GM23338 (cell line): ENCODE measurements around the gene GSAP. TPM values are rescaled to one million over a fixed set of nuclear protein-coding genes. Genes with fewer than 3 reads are reported as not detected.

Experiments
- ATAC-seq: fragments of 200-7000 bp; cut with Tn5 transposase; 3 replicates; pipeline ENCODE4 v1.9.1; 2020
- DNase-seq: peaks from one replicate; pipeline ENCODE4 v3.0.0-alpha.2; 2015; ENCODE audit warnings: low spot score
- H2AFZ ChIP-seq: fragments of 200-600 bp; sonication (generic); 2 replicates; pipeline ENCODE4 v1.8.0; 2016; ENCODE audit warnings: antibody characterized with exemption, mild to moderate bottlenecking, moderate library complexity
- H3F3A ChIP-seq: fragments of 200-600 bp; sonication (generic); replicated peaks from 2 replicates; pipeline ENCODE4 v1.8.0; 2017; ENCODE audit warnings: antibody characterized with exemption, mixed run types, low read depth
- H3K27ac ChIP-seq: fragments of 200-600 bp; sonication (generic); 2 replicates; pipeline ENCODE4 v1.6.1; 2016; ENCODE audit warnings: low read depth
- H3K27me3 ChIP-seq: fragments of 200-600 bp; sonication (generic); 2 replicates; pipeline ENCODE4 v1.8.0; 2016; ENCODE audit warnings: mild to moderate bottlenecking, mixed run types, moderate library complexity; ENCODE audit not compliant: insufficient read depth
- H3K36me3 ChIP-seq: fragments of 200-600 bp; sonication (generic); 2 replicates; pipeline ENCODE4 v1.8.0; 2016; ENCODE audit warnings: mild to moderate bottlenecking; ENCODE audit not compliant: insufficient read depth
- H3K4me1 ChIP-seq: fragments of 200-600 bp; sonication (generic); 2 replicates; pipeline ENCODE4 v1.8.0; 2016; ENCODE audit warnings: mild to moderate bottlenecking, moderate library complexity; ENCODE audit not compliant: insufficient read depth
- H3K4me2 ChIP-seq: fragments of 200-600 bp; sonication (generic); 2 replicates; pipeline ENCODE4 v1.7.1; 2017; ENCODE audit warnings: mixed run types
- H3K4me3 ChIP-seq: fragments of 200-600 bp; sonication (generic); 2 replicates; pipeline ENCODE4 v1.6.1; 2016; ENCODE audit warnings: mixed run types
- H3K79me2 ChIP-seq: fragments of 200-600 bp; sonication (generic); replicated peaks from 2 replicates; pipeline ENCODE4 v1.8.0; 2017; ENCODE audit warnings: mild to moderate bottlenecking; ENCODE audit not compliant: insufficient read depth
- H3K9me2 ChIP-seq: fragments of 200-600 bp; sonication (generic); 2 replicates; pipeline ENCODE4 v1.8.0; 2017; ENCODE audit not compliant: insufficient read depth
- H4K20me1 ChIP-seq: fragments of 200-600 bp; sonication (generic); replicated peaks from 2 replicates; pipeline ENCODE4 v1.8.0; 2017; ENCODE audit warnings: mild to moderate bottlenecking; ENCODE audit not compliant: insufficient read depth
- H3K27ac Mint-ChIP-seq: 2 replicates; pipeline ENCODE4 v1.8.0; 2020; ENCODE audit warnings: inconsistent platforms, mild to moderate bottlenecking, moderate library complexity, mixed read lengths
- H3K27me3 Mint-ChIP-seq: 3 replicates; pipeline ENCODE4 v1.8.0; 2022; ENCODE audit warnings: low read depth, mild to moderate bottlenecking, moderate library complexity, mixed read lengths, inconsistent platforms; ENCODE audit not compliant: insufficient read depth, poor library complexity
- H3K36me3 Mint-ChIP-seq: 3 replicates; pipeline ENCODE4 v1.8.0; 2021; ENCODE audit warnings: low read depth, mild to moderate bottlenecking, inconsistent platforms, moderate library complexity, mixed read lengths
- H3K4me1 Mint-ChIP-seq: 3 replicates; pipeline ENCODE4 v1.8.0; 2020; ENCODE audit warnings: mild to moderate bottlenecking, inconsistent platforms, mixed read lengths
- H3K4me3 Mint-ChIP-seq: 3 replicates; pipeline ENCODE4 v1.8.0; 2021; ENCODE audit warnings: moderate library complexity, mild to moderate bottlenecking, inconsistent platforms, mixed read lengths
- H3K9me3 Mint-ChIP-seq: 3 replicates; pipeline ENCODE4 v1.8.0; 2020; ENCODE audit warnings: moderate library complexity, mild to moderate bottlenecking, inconsistent platforms, mixed read lengths
- CREB1 ChIP-seq: fragments of 250-450 bp; sonication (Bioruptor Pico); IDR thresholded peaks from 2 replicates; pipeline ENCODE4 v1.5.0; 2020; ENCODE audit warnings: low read depth, mild to moderate bottlenecking, moderate library complexity
- CTCF ChIP-seq, 2 experiments: fragments of 200-600 bp in 1 of 2; sonication (generic) in 1 of 2; conservative IDR thresholded peaks; 2 replicates each; pipeline versions ENCODE4 v1.5.1 to v1.6.1; 2016 to 2017; ENCODE audit warnings: antibody characterized with exemption in 2 of 2, low read depth in 2 of 2, mild to moderate bottlenecking in 2 of 2, moderate library complexity in 1 of 2
- EZH2phosphoT487 ChIP-seq: fragments of 200-600 bp; sonication (generic); IDR thresholded peaks from one replicate; pipeline ENCODE4 v1.8.1; 2018; ENCODE audit warnings: antibody characterized with exemption; ENCODE audit not compliant: unreplicated experiment
- JUNB ChIP-seq: IDR thresholded peaks from one replicate; pipeline ENCODE4 v1.6.1; 2016; ENCODE audit warnings: antibody characterized with exemption; ENCODE audit not compliant: unreplicated experiment
- POLR2AphosphoS5 ChIP-seq: IDR thresholded peaks from 2 replicates; pipeline ENCODE4 v1.6.1; 2016; ENCODE audit warnings: antibody characterized with exemption, low read depth
- ZNF331 ChIP-seq: fragments of 250-450 bp; sonication (Bioruptor Pico); IDR thresholded peaks from 2 replicates; pipeline ENCODE4 v1.5.0; 2020; ENCODE audit warnings: low read depth, mild to moderate bottlenecking, moderate library complexity
- polyA plus RNA-seq: library from polyadenylated mRNA; unstranded; fragments of >200 nt; fragmentation: Nextera tagmentation; extraction: Ambion mirVana; gene quantifications from 2 replicates; pipeline ENCODE4 v1.2.1, GENCODE V29; 2016
- total RNA-seq: library from RNA; depleted of rRNA; stranded (reverse); fragments of >200 nt; shearing (Covaris generic); gene quantifications from 2 replicates; pipeline ENCODE4 v1.2.3, GENCODE V29; 2014
- TF ChIP-seq, protein P1 (sequence below): IDR thresholded peaks from one replicate; pipeline ENCODE4 v1.6.1; 2018; ENCODE audit warnings: antibody characterized with exemption; ENCODE audit not compliant: unreplicated experiment

GSAP gene
- total and polyA plus RNA-seq, 2 experiments from 2014 or later: 0.63 to 1.1 TPM

DNA sequence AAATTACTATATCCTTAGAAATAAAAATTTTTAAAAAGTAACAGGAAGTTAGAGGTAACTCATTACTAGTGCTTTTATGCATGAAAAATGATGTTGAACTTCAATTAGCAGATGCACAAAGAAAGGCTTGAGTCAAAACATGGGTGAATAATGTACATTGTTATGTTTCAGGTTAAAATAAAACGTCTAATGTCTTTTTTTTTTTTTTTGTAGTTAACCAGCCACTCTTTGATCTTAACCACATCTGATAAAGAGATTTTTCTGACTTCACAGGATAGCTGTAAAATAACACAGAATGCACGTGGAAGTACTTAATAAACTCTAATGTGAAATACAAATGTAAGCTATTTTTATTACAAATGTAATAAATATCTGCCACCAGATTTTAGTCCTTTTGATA is 61.7 kb downstream of the GSAP start:
- Histone ChIP-seq H3K79me2 (no peaks in the 10 kb centered on the region), H3F3A (no peaks in the 10 kb centered on the region), H3K9me2 (no peaks in the 10 kb centered on the region), H3K4me3 (no peak overlapping the region), H3K36me3 (no peaks in the 10 kb centered on the region), H4K20me1 (no peaks in the 10 kb centered on the region), H3K27ac (no peak overlapping the region), H2AFZ (no peak overlapping the region), H3K27me3 (no peaks in the 10 kb centered on the region), H3K4me2 (no peak overlapping the region), H3K4me1 (peaks cover 13% of the 10 kb centered on the region; the same call in 1 of the 2 replicates)
- DNase-seq: no peak
- no peak overlapping the region for H3K4me3 Mint-ChIP-seq
- no peaks in the 10 kb centered on the region for H3K27me3 Mint-ChIP-seq
- H3K4me1 Mint-ChIP-seq: peaks cover 8% of the 10 kb centered on the region
- TF ChIP-seq EZH2phosphoT487 (no peak), CTCF (conservative IDR thresholded peaks at IDR 0.05; ENCODE audit: low read depth in 2 of 2) (no peak), JUNB (no peak), ZNF331 (no peak), POLR2AphosphoS5 (no peak)
- TF ChIP-seq, protein P1, sequence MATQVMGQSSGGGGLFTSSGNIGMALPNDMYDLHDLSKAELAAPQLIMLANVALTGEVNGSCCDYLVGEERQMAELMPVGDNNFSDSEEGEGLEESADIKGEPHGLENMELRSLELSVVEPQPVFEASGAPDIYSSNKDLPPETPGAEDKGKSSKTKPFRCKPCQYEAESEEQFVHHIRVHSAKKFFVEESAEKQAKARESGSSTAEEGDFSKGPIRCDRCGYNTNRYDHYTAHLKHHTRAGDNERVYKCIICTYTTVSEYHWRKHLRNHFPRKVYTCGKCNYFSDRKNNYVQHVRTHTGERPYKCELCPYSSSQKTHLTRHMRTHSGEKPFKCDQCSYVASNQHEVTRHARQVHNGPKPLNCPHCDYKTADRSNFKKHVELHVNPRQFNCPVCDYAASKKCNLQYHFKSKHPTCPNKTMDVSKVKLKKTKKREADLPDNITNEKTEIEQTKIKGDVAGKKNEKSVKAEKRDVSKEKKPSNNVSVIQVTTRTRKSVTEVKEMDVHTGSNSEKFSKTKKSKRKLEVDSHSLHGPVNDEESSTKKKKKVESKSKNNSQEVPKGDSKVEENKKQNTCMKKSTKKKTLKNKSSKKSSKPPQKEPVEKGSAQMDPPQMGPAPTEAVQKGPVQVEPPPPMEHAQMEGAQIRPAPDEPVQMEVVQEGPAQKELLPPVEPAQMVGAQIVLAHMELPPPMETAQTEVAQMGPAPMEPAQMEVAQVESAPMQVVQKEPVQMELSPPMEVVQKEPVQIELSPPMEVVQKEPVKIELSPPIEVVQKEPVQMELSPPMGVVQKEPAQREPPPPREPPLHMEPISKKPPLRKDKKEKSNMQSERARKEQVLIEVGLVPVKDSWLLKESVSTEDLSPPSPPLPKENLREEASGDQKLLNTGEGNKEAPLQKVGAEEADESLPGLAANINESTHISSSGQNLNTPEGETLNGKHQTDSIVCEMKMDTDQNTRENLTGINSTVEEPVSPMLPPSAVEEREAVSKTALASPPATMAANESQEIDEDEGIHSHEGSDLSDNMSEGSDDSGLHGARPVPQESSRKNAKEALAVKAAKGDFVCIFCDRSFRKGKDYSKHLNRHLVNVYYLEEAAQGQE: no peak
- no peaks in the 10 kb centered on the region for H3K36me3 Mint-ChIP-seq
- no peak for ATAC-seq
- H3K27ac Mint-ChIP-seq: no peak overlapping the region
- no peaks in the 10 kb centered on the region for H3K9me3 Mint-ChIP-seq

- no peak overlapping the region for H3K27ac Mint-ChIP-seq
- no peaks in the 10 kb centered on the region for H3K27me3 Mint-ChIP-seq
- H4K20me1 ChIP-seq: no peaks in the 10 kb centered on the region
- H3K4me3 Mint-ChIP-seq: no peak overlapping the region
- no peak overlapping the region for H3K4me2 ChIP-seq
- H3K36me3 Mint-ChIP-seq: no peaks in the 10 kb centered on the region
- no peaks in the 10 kb centered on the region for H3K9me3 Mint-ChIP-seq
- H3K79me2 ChIP-seq: no peaks in the 10 kb centered on the region
- H3K4me1 Mint-ChIP-seq: peaks cover 11% of the 10 kb centered on the region
- peaks cover 19% of the 10 kb centered on the region for H3K4me1 ChIP-seq
- DNase-seq: no peak
- no peaks in the 10 kb centered on the region for H3F3A ChIP-seq
- H2AFZ ChIP-seq: no peak overlapping the region
- no peak overlapping the region for H3K27ac ChIP-seq
- no peak overlapping the region for H3K4me3 ChIP-seq
- ATAC-seq: no peak; the same call in 1 of the 3 replicates
- H3K36me3 ChIP-seq: no peaks in the 10 kb centered on the region
- H3K27me3 ChIP-seq: no peaks in the 10 kb centered on the region
- H3K9me2 ChIP-seq: no peaks in the 10 kb centered on the region
- TF ChIP-seq, protein P1: no peak
- no peak for TF ChIP-seq JUNB
- no peak for TF ChIP-seq CREB1 (CRISPR knock-in tag)
Measured at GRCh38 chr7:77353911-77354310, 62.2 kb downstream of the GSAP start.
